A549 treated with Mapracorat at 1 μM for 4 hours (cell line): Measurements from ENCODE around the gene SHISA8. TPM values are rescaled to one million over a fixed set of nuclear protein-coding genes. Genes with fewer than 3 reads are reported as not detected.

Experiments used
- total RNA-seq: library from RNA; stranded (reverse); fragments of 200-300 nt; extraction: Qiagen RNA extraction; gene quantifications from 5 replicates; pipeline ENCODE4 v1.2.3, GENCODE V29; 2022

Gene SHISA8
- total RNA-seq = 0.13 to 0.31 TPM (median 0.24 TPM) in 4 of 5 replicates, not detected in the other

DNA sequence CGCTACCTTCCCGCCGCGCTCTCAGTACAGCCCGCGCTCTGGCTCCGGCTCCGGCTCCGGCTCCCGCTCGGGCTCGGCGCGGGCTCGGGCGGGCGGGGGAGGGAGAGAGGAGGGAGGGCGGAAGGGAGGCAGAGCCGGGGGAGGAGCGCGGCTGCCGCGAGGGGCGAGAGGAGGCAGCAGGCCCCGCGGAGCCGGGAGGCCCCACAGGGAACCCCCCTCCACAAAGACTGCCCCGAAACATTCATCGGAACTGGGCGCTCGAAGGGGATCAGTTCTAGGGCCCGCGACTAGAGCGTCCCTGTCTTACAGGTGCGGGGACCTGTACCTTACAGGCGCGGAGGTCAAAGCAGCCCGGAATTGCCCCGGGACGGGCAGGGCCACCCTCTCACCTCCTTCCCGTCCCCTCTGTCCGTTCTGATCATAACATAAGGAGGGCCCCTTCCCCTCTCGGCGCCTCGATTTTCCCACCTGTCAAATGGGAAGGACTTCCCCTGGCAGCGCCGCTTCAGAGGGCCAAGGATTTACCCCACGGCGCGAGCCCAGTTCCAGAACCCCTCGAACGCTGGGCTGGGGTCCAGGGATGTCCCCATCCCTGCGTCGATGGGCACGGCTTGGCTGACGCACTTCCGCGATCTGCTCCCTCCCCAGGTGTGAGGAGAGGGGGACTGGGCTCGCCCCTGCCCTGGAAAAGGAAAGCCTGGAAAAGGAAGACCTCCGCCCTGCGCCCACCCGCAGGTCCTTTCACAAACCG, at the start of gene SHISA8:
Gene SHISA8, minus strand, starts transcription at position 40 of the 751 bp plus-strand sequence. CDS start 407 bp downstream, outside the sequence.

DNA sequence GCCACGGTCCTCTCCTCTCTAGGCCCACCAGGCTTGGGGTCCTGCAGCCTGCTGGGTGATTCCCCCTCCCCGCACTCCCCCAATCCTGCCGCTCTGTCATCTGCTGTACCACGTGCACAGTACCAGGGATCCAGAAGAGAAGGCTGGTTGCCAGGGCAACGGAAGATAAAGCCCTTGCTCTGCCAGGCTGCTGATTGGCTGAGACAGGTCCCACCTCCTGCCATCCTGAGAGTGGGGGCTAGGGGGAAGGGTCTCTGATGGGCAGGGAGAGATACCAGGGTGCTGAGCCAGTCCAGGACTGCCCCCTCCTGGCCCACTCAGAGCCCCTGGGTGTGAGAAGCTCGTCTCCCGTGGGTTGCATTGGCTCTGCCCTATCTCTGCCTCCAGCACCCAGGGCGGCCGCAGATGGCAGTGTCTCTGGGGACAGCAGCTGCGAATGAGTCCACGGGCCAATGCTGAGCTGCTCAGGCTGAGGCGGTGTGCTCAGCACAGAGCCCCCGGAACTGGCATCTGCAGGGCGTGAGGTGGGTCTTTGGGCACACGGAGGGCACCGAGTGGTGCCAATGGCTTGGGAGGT, 37.1 kb upstream of the SHISA8 start, which contains the start of gene SMIM45:
Gene SMIM45, plus strand, starts transcription at position 253 of the 577 bp plus-strand sequence.

DNA sequence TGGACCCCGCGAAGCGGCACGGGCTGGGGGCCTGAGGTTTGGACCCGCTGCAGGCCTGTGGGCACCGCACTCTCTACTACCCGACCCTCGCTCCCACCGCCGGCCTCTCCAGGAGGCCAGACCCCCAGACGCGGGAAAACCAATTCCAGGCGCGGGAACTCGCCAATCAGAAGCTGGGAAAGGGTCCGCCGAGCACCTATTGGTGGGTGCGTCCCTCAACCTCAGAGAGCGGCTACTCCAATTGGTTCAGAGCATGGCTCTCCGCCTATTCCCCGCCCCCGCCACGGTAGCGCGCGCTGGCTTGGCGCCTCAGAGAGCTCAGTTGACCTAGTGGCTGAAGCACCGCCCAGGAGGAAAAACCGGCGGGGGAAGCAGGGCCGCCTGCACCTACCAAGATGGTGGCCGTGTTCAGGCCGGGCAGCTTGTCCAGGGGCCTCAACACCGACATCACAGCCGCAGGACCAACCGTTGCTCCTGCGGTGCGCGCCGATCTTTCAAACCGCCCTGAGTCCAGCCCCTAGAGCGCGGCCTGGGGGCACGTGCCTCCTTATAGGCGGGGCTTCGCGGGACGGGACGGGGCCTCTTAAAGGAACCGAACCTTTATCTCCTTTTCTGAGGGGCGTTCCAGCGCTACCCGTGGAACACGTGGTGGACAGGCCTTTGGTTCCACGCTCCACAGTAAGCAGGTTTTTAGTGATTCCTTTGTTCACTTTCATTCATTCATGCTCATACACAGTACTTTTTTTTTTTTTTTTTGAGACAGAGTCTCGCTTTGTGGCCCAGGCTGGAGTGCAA, 32.0 kb upstream of the SHISA8 start, which contains the start of gene CENPM:
Gene CENPM, minus strand, starts transcription at position 524 of the 795 bp plus-strand sequence. Its CDS starts 76 bp downstream, at position 448.

Other genes starting within 250 kb of the SHISA8 start
- gene SNU13, start 226.2 kb downstream of the SHISA8 start, total RNA-seq = 111 to 197 TPM (median 184 TPM) in 5 replicates
- gene MEI1, start 215.6 kb downstream of the SHISA8 start, total RNA-seq = not detected in 5 replicates
- gene CCDC134, start 114.4 kb downstream of the SHISA8 start, total RNA-seq = 2.7 to 3.4 TPM (median 3.0 TPM) in 5 replicates
- gene SREBF2, start 82.0 kb downstream of the SHISA8 start, total RNA-seq = 21.9 to 32.5 TPM (median 28.7 TPM) in 5 replicates
- gene TNFRSF13C, start 11.7 kb upstream of the SHISA8 start, total RNA-seq = 0.17 to 0.34 TPM (median 0.20 TPM) in 5 replicates
- 26.6 to 41.4 TPM (median 36.8 TPM) in 5 replicates for gene CENPM, start 32.1 kb upstream of the SHISA8 start, total RNA-seq
- 1.0 to 1.4 TPM (median 1.2 TPM) in 5 replicates for gene SEPTIN3, start 54.4 kb upstream of the SHISA8 start, total RNA-seq
- gene WBP2NL, start 83.7 kb upstream of the SHISA8 start, total RNA-seq = 0.15 to 0.22 TPM in 2 of 5 replicates, not detected in the others
- 6.1 to 7.8 TPM (median 6.7 TPM) in 5 replicates for gene NAGA, start 155.7 kb upstream of the SHISA8 start, total RNA-seq
- not detected in 5 replicates for gene PHETA2, start 159.2 kb upstream of the SHISA8 start, total RNA-seq
- gene SMDT1, start 164.6 kb upstream of the SHISA8 start, total RNA-seq = 21.5 to 44.4 TPM (median 43.5 TPM) in 5 replicates
- gene NDUFA6, start 175.7 kb upstream of the SHISA8 start, total RNA-seq = 66.9 to 71.1 TPM (median 68.7 TPM) in 5 replicates
- gene CYP2D6, start 215.7 kb upstream of the SHISA8 start, total RNA-seq = 0.41 to 0.93 TPM (median 0.63 TPM) in 5 replicates